KBM-7 (cell line): ENCODE data around the gene DLGAP4.
"Not testable (repeated sequence)": the region's sequence is repeated elsewhere in the genome, so short reads cannot be mapped to it uniquely, and the experiment has no call there.

Experiments
- DNase-seq: peaks from one replicate; pipeline ENCODE4 v3.0.0-alpha.2; 2015
- in situ Hi-C: fragments of 300-500 bp; cut with MboI; formaldehyde crosslinking; loops from 2 replicates; pipeline ENCODE4 v1.14.3; 2020; ENCODE audit warnings: low sequenced_read_pairs, low pct_unique_long_range_greater_than_20kb, mixed read lengths

DLGAP4 gene

GRCh38 chr20:36499211-36499610 is 193.1 kb downstream of the DLGAP4 start:
- in situ Hi-C loops = no loop called here
- DNase-seq = no peak

- DNase-seq = no peak
These were observed 193.8 kb downstream of the DLGAP4 start for GRCh38 chr20:36499723-36500501.

GRCh38 chr20:36501367-36502006 is 195.3 kb downstream of the DLGAP4 start:
- DNase-seq = no peak
- in situ Hi-C loops = no loop called here

More at GRCh38 chr20:36499723-36500501, 193.8 kb downstream of the DLGAP4 start:
- in situ Hi-C loops = no loop called here

- in situ Hi-C loops = no loop called here
These were observed 198.2 kb downstream of the DLGAP4 start for GRCh38 chr20:36504295-36504694.

GRCh38 chr20:36506253-36506652 is 200.1 kb downstream of the DLGAP4 start:
- in situ Hi-C loops = no loop called here
- peak; percentile 40 for DNase-seq

More at GRCh38 chr20:36504295-36504694, 198.2 kb downstream of the DLGAP4 start:
- no peak for DNase-seq

GRCh38 chr20:36507746-36508145 is 201.6 kb downstream of the DLGAP4 start:
- in situ Hi-C loops = no loop called here
- no peak for DNase-seq

DNA sequence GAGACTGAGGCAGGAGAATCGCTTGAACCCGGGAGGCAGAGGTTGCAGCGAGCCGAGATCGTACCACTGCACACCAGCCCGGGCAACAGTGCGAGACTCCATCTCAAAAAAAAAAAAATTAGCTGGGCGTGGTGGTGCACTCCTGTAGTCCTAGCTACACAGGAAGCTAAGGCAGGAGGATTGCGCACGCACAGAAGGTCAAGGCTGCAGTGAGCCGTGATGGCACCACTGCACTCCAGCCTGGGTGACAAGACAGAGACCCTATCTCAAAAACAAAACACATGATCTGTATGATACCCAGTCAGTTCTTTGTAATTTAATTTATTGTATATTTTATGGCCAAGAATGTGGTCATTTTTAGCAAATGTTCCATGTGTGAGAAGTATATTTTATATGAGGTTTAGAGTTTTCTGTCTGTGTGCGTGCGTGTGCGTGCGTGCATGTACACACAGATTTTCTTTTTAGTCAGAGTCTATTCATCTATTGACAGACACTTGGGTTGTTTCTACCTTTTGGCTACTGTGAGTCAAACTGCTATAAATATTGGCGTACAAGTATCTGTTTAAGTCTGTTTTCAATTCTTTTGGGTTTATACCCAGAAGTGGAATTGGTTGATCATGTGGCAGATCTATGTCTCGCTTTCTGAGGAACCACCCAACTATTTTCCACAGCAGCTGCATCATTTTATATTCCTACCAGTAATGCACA is 213.0 kb downstream of the DLGAP4 start:
- in situ Hi-C loops = no loop called here

GRCh38 chr20:36519944-36520343 is 213.8 kb downstream of the DLGAP4 start:
- in situ Hi-C loops = no loop called here
- DNase-seq = no peak

More for the DNA sequence above, 213.0 kb downstream of the DLGAP4 start:
- no peak for DNase-seq

DNA sequence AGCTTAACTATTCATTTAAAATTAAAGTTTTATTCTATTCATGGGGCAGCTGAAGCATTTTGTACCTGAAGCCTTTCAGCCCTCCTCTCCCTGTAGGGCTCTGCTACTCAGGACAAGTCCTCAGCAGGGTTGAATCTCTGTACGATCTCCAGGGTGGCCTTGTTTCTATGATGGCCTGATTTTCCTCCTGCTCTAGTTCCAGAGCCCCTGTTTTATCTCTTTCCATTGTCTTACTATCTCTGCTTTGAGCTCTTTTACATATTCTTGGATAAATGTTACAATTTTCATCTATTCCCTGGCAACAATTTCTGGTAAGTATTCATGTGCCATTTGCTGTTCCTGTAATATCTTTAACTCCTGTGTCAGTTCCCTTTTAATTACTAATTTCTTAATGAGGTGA is 215.4 kb downstream of the DLGAP4 start:
- in situ Hi-C loops = no loop called here
- no peak for DNase-seq

- in situ Hi-C loops, DNase-seq: not testable (repeated sequence)
These were observed 216.3 kb downstream of the DLGAP4 start for GRCh38 chr20:36522412-36522811.

GRCh38 chr20:36523341-36523740 is 217.2 kb downstream of the DLGAP4 start:
- in situ Hi-C loops = no loop called here
- peak; percentile 54 for DNase-seq

GRCh38 chr20:36525620-36526365 is 219.7 kb downstream of the DLGAP4 start:
- in situ Hi-C loops = no loop called here
- no peak for DNase-seq

GRCh38 chr20:36526521-36527011 is 220.4 kb downstream of the DLGAP4 start:
- no peak for DNase-seq
- in situ Hi-C loops = no loop called here

- in situ Hi-C loops = no loop called here
- DNase-seq = peak; percentile 49
These were observed 221.4 kb downstream of the DLGAP4 start for GRCh38 chr20:36527331-36528125.

DNA sequence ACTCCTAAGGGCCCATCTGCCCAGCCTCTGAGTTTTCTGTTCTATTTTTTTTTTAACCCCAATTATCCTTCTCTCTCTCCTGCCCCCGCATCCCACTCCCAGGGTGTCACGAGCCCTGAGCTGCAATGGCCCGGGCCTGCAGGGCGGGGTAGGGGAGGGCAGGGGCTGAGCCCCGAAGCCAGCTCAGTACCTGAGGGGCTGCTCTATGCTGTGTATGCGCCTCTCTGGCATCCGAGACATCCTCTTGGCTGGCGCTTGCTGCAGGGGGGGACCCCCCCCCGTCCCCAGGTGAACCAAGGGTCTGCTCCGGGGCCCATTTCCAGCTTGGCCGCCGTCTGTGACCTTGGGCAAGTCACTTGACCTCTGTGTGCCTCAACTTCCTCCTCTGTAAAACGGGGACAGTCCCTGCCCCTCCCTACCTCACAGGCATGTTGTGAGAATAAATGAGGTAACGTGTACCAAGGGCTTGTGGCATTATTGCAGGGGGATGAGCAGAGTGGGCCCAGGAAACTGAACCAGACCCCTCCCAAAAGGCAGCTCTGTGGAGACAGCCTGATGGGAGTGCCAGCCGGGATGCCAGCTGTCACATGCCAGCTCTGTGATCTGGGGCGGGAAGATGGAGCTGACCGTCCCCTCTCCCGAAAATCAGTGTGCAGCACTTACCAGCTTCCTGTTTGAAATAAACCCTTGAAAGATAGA is 222.2 kb downstream of the DLGAP4 start:
- no peak for DNase-seq
- in situ Hi-C loops = no loop called here

DNA sequence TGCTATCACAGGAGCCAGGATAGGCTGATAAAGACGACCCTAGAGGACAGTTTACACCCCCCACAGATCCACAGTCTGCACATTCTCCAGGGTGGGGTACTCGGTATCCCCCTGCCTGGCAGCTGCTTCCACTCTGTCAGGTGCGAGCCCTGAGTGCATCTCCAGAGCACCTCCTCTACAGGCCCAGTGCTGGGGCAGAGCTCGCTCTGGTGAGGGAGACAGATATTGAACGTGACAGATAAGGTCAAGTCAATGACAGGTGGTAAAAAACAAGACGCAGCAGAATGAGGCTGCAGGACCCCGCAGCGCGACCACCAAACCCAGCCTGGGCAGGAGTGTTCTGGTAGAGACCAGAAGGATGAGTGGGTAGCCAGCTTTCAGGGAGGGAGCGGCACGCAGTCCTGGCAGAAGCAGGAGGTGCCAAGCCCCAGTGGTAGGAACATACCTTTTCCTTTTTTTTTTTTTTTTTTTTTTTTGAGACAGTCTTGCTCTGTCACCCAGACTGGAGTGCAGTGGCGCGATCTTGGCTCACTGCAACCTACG is 222.8 kb downstream of the DLGAP4 start:
- in situ Hi-C loops = no loop called here
- no peak for DNase-seq

DNA sequence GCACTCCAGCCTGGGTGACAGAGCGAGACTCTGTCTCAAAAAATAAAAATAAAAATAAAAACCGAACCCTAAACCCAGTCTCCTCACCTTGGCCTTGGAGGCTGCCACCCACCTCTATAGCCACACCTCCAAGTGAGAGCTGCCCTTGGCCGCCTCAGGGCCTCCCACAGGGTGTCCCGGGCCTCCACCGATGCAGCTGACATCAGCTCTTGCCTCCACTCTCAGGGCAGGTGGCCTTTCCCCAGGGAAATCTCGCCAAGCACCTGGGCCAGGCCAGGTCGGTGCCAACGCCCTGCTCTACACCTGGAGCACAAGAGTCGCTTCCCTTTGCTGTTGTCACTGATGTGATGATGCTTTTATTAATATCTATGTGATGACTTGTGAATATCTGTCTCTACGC is 226.2 kb downstream of the DLGAP4 start:
- no peak for DNase-seq
- in situ Hi-C loops = no loop called here

- no peak for DNase-seq
- in situ Hi-C loops = no loop called here
These were observed 226.7 kb downstream of the DLGAP4 start for GRCh38 chr20:36532822-36533221.
